ENCODE results near the gene ETV3L. TPM values are rescaled to one million over a fixed set of nuclear protein-coding genes. Genes with fewer than 3 reads are reported as not detected.

Gene ETV3L
- total and polyA plus RNA-seq, 2 of the 8 experiments (the other 6 are each of a cell fraction or from before 2014, with no cell fraction given) = 0.17 to 0.26 TPM

DNA sequence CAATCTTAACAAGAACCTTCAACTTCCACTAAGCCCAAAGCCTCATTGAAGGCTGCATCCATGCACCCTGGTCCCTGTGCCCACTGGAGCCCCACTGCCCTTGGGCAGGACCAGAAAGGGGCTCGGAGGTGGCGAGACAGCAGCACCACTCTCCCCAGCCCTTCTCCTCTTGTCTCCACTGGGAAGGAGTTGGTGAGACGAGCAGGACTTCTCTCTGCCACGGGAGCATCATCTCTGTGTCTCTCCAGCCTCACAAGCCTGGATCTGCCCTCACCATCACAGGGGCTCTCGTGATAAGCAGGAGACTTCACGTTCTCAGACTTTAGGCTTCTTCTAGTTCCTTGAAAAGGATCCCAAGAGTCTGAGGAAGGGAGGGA lies 7.2 kb upstream of the ETV3L start:
- H3K36me3 ChIP-seq (ENCODE audit: control insufficient read depth in 2 of 4, insufficient read depth in 4 of 4, low read length in 3 of 4) = no peaks in the 10 kb centered on the region
- no peak overlapping the region for H3K4me2 ChIP-seq (ENCODE audit: insufficient read depth in 1 of 2, low read depth in 2 of 2, low read length in 2 of 2)
- H3K4me3 ChIP-seq (ENCODE audit: extremely low read depth in 1 of 4, insufficient read depth in 2 of 4, low read depth in 3 of 4, low read length in 4 of 4) = no peak overlapping the region
- H2BK5ac ChIP-seq (ENCODE audit: low read depth, low read length) = no peak overlapping the region; the same call in 1 of the 2 replicates
- no peaks in the 10 kb centered on the region for H3K9me3 ChIP-seq (ENCODE audit: insufficient read depth in 2 of 2, low read depth in 1 of 2, low read length in 1 of 2)
- CTCF ChIA-PET (ENCODE audit: partially characterized antibody) = interaction anchor here (0.6 to 8.1 kb wide), 7 partner anchors 9 to 759 kb away, joined by 3 to 52 read pairs (median 6); no protein-coding TSS in a partner anchor
- H2AK5ac ChIP-seq (ENCODE audit: low read depth, low read length) = no peak overlapping the region
- H2BK15ac ChIP-seq (ENCODE audit: low read length) = no peak overlapping the region
- FAIRE-seq (no peak), DNase-seq (ENCODE audit: low read depth in 1 of 2, low spot score in 2 of 2) (no peak)
- no peak overlapping the region for H4K5ac ChIP-seq (ENCODE audit: insufficient read length, low read depth, low read length)
- no peak overlapping the region for H3K23ac ChIP-seq (ENCODE audit: insufficient read length)
- H3K79me2 ChIP-seq (ENCODE audit: control insufficient read depth in 1 of 2, insufficient read depth in 2 of 2, low read length in 2 of 2) = no peaks in the 10 kb centered on the region
- H3K27ac ChIP-seq (ENCODE audit: low read depth, low read length) = no peak overlapping the region
- H3K23me2 ChIP-seq (ENCODE audit: low read depth, low read length) = no peaks in the 10 kb centered on the region; the same call in 1 of the 2 replicates
- H4K91ac ChIP-seq (replicated peaks; ENCODE audit: insufficient read length, low read length) = no peak overlapping the region
- H3K79me1 ChIP-seq (ENCODE audit: low read depth, low read length) = no peaks in the 10 kb centered on the region
- H3K4ac ChIP-seq (replicated peaks; ENCODE audit: insufficient read length, low read depth, low read length) = no peak overlapping the region
- peaks cover 0 to 13% (median 6%) of the 10 kb centered on the region in 4 experiments; a peak in 5 of 7 replicates for H3K4me1 ChIP-seq (replicated peaks in 1 of 4; ENCODE audit: control insufficient read depth in 3 of 4, insufficient read depth in 4 of 4, low read length in 3 of 4)
- no peak overlapping the region for H3K9ac ChIP-seq (replicated peaks in 1 of 4; ENCODE audit: extremely low read depth in 1 of 4, low read depth in 3 of 4, low read length in 3 of 4)
- POLR2A ChIA-PET (ENCODE audit: partially characterized antibody) = interaction anchor here (1.2 to 2.2 kb wide), 2 partner anchors 10 to 19 kb away, joined by 3 to 6 read pairs; no protein-coding TSS in a partner anchor
- H3K56ac ChIP-seq (replicated peaks; ENCODE audit: insufficient read length, low read depth, low read length) = no peak overlapping the region
- H2BK120ac ChIP-seq (replicated peaks; ENCODE audit: low read depth, low read length) = no peak overlapping the region
- 91% methylated on average over 6 of the region's 6 CpGs; no CpG with 5 or more reads in 1 of the 2 experiments for WGBS, 2 experiments (ENCODE audit: extremely low coverage in 1 of 2, insufficient coverage in 1 of 2, insufficient read length in 1 of 2, insufficient replicate concordance in 2 of 2, low coverage in 1 of 2, low lambda C conversion rate in 2 of 2, missing lambda C conversion rate in 1 of 2)
- no peak overlapping the region for H4K8ac ChIP-seq (ENCODE audit: extremely low read depth, insufficient read depth, low read length)
- H2AFZ ChIP-seq (ENCODE audit: low read length) = no peak overlapping the region
- no peak overlapping the region for H2BK20ac ChIP-seq (ENCODE audit: low read length)
- TF ChIP-seq TBP (IDR thresholded peaks at IDR 0.05; ENCODE audit: low read depth, low read length) (no peak), CTBP2 (IDR thresholded peaks at IDR 0.05; ENCODE audit: borderline replicate concordance, insufficient read depth, insufficient read length, low read length) (no peak), EGR1 (IDR thresholded peaks at IDR 0.05; ENCODE audit: borderline replicate concordance, low read depth, low read length) (no peak), RNF2 (IDR thresholded peaks at IDR 0.05; ENCODE audit: borderline replicate concordance, low read depth, low read length, missing control alignments, poor library complexity, severe bottlenecking) (no peak), PHF8 (conservative IDR thresholded peaks at IDR 0.05; ENCODE audit: low read depth, low read length) (no peak), KDM1A (IDR thresholded peaks at IDR 0.05; ENCODE audit: borderline replicate concordance, low read length) (no peak), TCF12 (IDR thresholded peaks at IDR 0.05; ENCODE audit: low read depth, low read length) (no peak), TAF1 (IDR thresholded peaks at IDR 0.05; ENCODE audit: low read depth, low read length) (no peak)
- TF ChIP-seq, protein P1, sequence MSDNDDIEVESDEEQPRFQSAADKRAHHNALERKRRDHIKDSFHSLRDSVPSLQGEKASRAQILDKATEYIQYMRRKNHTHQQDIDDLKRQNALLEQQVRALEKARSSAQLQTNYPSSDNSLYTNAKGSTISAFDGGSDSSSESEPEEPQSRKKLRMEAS (IDR thresholded peaks at IDR 0.05) = no peak
- H3K27me3 ChIP-seq (replicated peaks in 1 of 4; ENCODE audit: control insufficient read depth in 3 of 4, extremely low read depth in 1 of 4, insufficient read depth in 3 of 4, low read length in 3 of 4) = peaks cover 0 to 3% (median 1%) of the 10 kb centered on the region in 4 experiments; a peak in 3 of 7 replicates
- H2BK12ac ChIP-seq (ENCODE audit: low read depth, low read length) = 0 out of 2 replicates have a peak overlapping the region, but pooled peaks have one; percentile 39
- no peak overlapping the region for H3K14ac ChIP-seq (ENCODE audit: insufficient read length)
- H3K18ac ChIP-seq (ENCODE audit: extremely low read depth, low read length) = no peak overlapping the region
- no peaks in the 10 kb centered on the region for H4K20me1 ChIP-seq (replicated peaks in 1 of 2; ENCODE audit: control insufficient read depth in 1 of 2, insufficient read depth in 2 of 2, low read length in 2 of 2)
